Left forelimb (tissue), 1 donor: ENCODE results near the gene GNB3.
A peak's percentile ranks its signal among the peaks of the same experiment; 100 is the strongest.
"Not testable (repeated sequence)": the region's sequence is repeated elsewhere in the genome, so short reads cannot be mapped to it uniquely, and the experiment has no call there.

ENCODE experiments used
- DNase-seq: peaks from one replicate; pipeline ENCODE4 v3.0.0-alpha.2; 2018; ENCODE audit warnings: low spot score

Gene GNB3

DNA sequence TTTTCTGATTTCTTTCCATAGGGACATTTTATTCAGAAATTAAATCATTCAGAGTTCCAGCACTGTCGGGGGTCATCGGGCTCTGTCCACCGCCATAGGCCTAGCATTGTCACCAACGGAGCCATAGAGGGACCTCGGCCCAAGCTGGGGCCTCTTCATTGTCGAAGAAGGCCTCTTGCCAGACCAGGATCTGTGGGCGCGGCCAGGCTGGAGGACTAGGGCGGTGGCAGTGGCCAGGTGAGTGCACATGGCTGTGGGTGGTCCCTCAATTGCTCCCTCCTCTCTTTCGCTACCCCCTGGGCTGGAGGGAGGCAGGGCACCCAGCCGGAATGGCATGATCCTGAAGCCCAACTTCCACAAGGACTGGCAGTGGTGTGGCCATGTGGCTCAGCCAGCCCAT, 43.0 kb downstream of the GNB3 start:
- DNase-seq = no peak

DNA sequence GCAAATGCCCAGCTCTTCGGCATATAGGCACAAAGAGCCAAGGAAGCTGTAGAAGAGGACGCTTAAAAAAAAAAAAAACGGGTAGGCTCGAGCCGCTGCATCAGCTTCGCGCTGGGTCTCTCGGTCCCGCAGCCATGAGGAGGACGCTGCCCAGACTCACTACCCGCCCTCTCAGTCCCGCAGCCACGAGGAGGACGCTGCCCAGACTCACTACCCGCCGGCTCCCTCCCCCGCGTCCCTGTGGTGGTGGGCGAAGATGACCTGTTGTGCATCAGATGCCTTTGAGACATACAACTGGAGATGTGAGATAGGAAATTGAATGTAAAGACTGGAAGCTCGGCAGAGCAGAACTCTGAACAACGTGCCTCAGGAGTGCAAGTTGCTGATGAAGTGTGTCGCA, 43.8 kb downstream of the GNB3 start:
- no peak for DNase-seq

DNA sequence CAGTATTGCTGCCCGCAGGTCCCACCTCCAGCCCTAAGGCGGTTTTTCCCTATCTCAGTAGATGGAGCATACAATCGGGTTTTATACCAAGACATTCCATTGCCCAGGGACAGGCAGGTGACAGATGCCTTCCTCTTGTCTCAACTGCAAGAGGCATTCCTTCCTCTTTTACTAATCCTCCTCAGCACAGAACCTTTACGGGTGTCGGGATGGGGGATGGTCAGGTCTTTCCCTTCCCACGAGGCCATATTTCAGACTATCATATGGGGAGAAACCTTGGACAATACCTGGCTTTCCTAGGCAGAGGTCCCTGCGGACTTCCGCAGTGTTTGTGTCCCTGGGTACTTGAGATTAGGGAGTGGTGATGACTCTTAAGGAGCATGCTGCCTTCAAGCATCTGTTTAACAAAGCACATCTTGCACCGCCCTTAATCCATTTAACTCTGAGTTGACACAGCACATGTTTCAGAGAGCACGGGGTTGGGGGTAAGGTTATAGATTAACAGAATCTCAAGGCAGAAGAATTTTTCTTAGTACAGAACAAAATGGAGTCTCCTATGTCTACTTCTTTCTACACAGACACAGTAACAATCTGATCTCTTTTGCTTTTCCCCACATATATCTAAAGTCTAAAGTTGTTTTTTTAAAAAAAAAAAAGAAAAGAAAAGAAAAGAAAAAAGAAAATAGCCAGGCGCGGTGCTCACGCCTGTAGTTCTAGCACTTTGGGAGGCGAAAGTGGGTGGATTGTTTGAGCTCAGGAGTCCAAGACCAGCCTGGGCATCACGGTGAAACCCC, 45.7 kb downstream of the GNB3 start:
- not testable (repeated sequence) for DNase-seq

DNA sequence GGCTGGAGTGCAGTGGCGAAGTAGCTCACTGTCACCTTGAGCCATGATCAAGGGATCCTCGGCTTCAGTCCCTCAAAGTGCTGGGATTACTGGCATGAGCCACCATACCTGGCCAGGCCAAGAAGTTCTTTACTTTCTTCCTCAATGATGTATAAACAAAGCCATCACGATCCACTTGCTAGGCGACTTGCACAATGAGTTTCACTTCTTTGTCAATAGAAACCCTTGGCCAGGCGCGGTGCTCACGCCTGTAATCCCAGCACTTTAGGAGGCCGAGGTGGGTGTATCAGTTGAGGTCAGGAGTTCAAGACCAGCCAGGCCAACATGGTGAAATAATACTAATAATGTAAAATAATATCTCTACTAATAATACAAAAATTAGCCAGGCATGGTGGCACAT, 46.7 kb downstream of the GNB3 start:
- DNase-seq = no peak

DNA sequence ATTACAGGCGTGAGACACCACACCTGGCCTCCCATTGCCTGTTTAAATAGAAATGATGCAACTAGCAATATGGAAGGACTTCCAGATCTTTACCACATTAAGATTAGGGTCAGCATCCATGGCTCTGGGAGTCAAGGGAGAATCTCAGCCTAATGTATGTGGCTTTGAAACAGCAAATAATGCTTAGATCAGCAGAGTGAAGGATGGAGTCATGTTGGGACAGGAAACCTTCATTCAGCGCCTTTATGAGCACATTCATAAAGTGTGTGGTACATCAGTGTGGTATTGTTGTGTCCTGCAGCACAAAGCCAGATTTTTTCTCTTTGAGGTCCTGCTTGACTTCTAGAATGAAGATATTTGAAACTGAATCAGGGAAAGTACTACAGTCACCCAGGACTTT, 47.6 kb downstream of the GNB3 start:
- no peak for DNase-seq

DNA sequence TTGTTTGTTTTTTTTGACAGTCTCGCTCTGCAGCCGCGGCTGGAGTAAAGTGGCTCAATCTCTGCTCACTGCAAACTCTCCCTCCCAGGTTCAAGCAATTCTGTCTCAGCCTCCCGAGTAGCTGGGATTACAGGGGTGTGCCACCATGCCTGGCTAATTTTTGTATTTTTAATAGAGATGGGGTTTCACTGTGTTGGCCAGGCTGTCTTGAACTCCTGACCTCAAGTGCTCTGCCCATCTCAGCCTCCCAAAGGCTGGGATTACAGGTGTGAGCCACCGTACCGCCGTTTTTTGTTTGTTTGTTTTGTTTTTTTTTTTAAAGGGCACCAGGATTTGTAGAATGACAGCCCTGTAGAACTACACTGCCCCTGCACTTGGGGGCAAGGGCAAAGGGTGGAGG, 48.1 kb downstream of the GNB3 start:
- not testable (repeated sequence) for DNase-seq

DNA sequence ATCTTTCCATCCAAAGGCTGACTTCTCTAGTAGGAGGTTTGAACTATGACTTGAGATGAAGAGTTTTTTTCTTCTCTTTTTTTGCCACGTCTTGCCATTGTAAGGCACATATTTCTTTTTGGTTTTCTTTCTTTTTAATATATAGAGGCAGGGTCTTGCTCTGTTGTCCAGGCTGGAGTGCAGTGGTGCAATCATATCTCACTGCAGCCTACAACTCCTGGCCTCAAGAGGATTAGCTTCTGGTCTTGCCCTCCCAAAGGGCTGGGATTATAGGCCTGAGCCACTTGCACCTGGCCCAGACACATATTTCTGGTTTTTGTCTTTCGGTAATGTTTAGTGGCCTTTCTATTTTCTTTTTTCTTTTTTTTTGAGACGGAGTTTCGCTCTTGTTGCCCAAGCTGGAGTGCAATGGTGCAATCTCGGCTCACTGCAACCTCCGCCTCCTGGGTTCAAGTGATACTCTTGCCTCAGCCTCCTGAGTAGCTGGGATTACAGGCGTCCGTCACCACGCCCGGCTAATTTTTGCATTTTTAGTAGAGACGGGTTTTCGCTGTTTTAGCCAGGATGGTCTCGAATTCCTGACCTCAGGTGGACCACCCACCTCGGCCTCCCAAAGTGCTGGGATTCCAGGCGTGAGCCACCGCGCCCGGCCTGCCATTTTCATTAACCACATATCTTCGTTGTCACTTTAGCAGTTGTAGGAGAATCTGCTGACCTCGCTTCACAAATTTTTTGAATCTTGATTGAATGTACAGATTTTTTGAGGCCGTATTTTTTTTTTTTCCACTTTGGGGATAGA, 49.2 kb downstream of the GNB3 start:
- DNase-seq = not testable (repeated sequence)

DNA sequence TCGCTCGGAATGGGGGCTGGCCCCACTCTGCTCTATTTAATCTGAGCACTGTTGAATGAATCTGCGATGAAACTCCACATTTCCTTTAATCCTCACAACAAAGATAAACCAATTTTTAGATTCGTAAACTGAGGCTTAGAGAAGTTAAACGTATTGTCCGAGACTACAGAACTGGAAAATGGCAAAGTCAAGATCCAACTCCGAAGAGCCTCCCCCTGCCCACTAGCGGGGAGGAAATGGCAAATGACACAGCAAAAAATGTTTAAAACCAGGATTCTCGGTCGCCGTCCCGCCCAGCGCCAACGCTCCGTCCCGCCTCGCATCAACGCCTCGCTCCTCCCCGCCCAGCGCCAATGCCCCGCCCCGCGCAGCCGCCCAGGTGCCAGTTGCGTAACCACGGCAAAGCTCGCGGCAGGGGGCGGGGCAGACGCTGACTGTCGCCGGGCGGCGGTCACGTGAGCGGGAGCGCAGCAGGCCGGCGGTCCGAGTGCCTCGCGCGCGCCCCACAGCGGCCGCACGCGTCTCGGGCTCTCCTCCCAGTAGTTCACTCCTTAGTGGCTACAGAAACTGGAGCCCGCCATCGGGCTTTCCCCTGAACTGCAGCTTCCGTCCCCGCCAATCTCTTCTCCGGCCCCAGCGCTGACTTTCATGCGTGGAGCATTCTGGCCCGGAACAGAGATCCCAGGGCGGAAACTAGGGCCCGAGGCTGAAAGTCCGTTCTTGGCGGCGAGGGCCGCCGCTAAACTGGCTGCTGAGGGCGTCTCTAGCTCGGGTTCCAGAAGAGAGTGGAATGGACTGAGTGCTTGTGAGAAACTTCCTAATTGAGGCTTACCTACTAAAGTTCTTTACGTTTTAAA, 50.3 kb downstream of the GNB3 start:
- peak; percentile 100 for DNase-seq

DNA sequence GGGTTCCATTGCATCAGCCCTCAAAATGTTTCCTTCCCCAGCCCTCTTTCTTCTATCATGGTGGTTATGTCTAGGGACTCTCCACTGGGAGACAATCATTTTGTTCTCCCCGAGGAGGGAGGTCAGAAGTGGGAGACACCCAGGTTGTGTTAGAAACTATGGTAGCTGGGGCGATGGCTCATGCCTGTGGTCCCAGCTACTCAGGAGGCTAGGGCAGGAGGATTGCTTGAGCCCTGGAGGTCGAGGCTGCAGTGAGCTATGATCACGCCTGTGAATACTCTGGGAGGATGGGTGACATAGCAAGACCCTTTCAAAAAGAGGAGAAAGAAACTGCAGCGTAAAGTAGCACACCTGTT, 50.9 kb downstream of the GNB3 start:
- no peak for DNase-seq

DNA sequence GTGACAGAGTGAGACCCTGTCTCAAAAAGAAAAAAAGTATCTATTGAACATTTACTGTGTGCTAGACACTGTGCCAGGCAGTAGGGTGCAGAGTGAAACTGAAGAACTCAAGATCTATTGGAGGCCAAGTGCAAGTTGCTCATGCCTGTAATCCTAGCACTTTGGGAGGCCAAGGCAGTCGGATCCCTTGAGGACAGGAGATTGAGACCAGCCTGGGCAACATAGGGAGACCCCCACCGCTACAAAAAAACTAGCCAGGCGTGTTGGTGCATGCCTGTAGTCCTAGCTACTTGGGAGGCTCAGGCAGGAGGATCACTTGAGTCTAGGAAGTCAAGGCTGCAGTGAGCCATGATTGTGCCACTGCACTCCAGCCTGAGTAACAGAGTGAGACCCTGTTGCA, 52.0 kb downstream of the GNB3 start:
- DNase-seq = not testable (repeated sequence)

DNA sequence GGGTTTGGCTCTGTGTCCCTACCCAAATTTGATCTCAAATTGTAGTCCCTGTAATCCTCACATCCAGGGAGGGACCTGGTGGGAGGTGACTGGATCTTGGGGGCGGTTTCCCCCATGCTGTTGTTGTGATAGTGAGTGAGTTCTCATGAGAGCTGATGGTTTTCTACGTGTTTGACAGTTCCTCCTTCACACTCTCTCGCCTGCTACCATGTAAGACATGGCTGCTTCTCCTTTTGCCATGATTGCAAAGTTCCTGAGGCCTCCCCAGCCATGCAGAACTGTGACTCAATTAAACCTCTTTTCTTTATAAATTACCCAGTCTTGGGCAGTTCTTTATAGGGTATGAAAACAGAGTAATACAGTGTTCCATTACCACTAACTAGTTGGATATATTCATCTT, 53.6 kb downstream of the GNB3 start:
- DNase-seq = no peak
